GM19438 (cell line): ENCODE measurements around the gene TBC1D8.

Source experiments
- ATAC-seq: cut with Tn5 transposase; IDR thresholded peaks from one replicate; pipeline ENCODE4 v1.9.1; 2021; ENCODE audit warnings: low read depth; ENCODE audit not compliant: unreplicated experiment

TBC1D8 gene

DNA sequence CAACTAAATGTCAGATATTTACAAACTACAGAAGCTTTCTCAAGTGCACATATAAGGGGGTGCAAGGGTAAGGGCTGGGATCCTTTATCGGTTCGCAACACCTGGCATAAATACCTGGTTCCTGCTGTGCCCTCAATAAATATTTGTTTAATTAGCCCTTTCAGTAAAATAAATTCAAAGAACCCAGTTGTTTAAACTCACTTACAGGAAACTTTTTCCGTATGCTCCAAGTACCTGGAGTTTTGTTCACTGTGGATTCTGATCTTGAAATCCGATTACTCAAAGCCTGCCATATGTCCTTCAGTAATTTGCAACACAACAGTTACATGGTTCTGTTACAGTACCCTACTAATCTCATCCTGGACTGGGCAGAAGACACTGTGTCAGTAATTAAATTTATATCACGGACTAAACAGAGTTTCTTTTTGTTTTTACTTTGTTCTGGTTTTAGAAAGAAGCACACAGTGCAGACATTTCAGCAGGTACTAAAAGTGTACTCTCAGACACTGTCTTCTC lies 36.9 kb downstream of the TBC1D8 start:
- no peak for ATAC-seq

- ATAC-seq, result no peak
Observed at GRCh38 chr2:101113441-101114267, 37.5 kb downstream of the TBC1D8 start.

DNA sequence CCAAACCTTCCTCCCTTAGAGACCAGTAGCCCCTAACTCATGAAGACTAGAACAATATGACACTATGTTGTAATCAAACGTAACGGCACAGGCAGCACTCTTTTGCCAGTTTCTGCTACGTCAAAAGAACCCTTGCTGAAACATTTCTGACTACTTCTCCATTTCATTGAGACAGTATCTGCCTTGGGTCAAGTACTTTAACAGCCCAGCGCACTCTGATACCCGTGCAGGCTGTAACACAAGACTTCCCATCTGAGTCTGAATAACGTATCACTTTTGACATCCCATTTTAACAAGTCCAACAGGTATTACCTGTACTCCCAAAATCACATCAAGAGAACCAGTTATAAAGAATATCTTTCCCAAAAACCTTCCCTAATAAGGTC lies 38.4 kb downstream of the TBC1D8 start:
- ATAC-seq, result no peak

DNA sequence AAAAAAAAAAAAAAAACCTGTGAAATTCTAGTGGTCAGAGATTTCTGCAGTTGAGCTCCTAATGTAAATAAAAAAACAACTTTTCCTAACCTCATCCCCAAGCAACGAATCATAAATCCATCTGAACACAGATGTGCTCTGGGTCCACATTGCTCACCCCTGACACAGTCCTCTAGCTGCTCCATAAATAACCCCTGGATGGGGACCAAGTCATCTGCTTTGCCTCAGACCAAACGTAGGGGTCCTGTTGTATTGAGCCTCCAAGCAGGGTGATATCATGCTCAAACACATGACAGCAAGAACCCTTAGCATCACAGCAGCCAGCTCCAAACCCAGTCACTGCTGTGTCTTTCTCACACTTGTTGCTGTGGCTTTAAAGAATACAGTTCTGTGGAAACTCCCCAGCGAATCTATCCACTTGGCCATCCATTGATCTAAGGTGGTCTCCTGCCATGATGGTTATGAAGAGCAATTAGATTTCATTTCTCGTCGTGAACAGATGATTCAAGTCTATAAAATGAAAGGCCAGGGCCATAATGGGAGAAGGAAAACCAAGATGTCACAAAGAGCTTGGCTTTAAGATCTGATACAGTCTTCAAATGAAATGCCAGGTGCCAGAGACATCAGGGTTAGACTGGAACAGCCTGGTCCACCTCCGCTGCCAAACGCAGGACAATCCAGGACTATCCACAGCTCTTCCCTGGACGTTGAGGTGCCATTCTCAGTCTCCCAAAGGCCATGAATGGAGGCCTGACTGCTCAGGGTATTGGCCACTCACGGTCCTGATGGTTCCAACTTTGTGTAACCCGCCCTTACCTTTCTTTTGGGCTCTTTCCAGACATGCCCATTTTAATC lies 39.0 kb downstream of the TBC1D8 start:
- ATAC-seq, result no peak

DNA sequence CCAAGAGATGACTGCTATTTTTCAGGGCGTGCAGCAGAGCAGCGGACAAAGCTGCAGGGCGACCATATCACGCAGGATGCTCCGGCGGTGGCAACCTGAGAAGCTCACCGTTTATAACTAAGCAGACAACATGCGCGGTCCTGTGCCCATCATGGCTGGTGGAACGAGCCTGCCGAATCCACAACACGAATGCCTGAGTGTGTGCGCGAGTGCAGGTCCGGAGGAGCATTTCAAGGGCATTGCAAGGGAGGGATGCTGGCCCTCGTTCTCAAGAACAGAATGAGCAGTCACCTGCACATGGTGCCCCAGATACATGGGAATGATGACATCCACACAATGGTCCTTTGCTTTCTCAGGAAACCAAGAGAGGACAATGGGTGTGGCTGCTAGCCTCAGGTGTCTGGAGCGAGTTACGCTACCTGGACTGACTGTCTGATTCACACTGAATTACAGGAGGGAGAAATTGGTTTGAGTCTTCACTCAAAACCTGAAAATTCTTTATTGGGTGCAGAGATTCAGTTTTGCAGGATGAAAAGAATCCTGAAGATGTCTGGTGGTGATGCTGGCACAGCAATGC lies 39.8 kb downstream of the TBC1D8 start:
- no peak for ATAC-seq

DNA sequence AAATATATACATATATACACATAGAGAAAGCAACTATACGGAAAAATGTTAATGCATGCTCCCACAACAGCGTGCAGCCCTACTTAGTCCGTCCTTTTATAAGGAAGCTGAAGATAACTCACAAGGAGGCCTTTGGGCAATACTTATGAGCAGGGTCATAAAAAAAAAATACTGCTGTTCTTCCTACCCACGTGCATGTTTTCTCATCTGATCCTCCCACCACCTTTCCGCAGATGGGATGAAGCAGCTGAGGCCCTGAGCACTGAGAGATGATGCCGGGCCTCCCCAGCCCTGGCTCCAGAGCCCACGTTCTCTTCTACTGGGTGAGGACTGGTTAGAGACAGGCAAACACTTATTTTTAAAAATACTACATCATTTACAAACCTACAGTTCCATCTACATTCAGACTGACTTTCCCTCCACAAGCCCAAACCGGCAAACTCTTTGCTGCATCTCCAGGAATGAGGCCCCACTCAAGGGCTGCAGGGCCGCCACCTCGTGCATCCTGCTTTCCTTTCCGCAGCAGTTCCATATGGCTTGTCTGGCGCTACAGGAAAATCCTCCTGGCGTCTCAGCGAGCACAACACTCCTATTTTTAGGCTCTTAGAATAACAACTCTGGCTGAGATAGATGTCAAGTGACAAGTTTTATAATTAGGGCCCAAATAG lies 41.6 kb downstream of the TBC1D8 start:
- no peak for ATAC-seq

DNA sequence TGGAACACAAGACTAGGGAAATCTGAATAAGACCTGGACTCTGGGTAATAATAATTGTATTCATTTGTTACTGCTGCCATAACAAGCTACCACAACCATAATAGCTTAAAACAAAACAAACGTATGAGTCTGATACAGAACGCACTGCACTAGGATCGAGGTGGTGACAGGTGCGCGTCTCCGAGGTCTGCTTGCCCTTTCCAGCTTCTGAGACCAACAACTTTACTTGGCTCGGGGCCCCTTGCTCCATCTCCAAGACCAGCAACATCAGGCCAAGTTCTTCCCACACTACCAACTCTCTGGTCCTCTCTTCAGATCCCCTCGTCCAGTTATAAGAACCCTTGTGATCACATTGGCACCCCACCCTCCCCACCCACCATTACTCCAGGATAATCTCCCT lies 42.8 kb downstream of the TBC1D8 start:
- no peak for ATAC-seq

DNA sequence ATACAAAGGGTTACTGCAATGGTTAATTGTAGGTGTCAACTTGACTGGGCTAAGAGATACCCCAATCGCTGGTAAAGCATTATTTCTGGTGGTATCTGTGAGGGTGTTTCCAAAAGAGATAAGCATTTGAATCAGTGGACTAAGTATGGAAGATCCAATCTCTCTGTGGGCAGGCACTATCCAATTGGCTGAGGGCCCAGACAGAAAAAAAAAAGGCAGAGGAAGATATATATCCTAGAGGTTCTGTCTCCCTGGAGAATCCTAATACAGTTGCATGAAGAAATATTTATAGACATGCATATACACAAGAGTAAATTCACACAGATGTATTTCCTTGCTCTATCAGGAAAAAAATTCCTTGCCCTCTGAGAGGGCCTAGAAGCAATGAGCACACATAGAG lies 43.9 kb downstream of the TBC1D8 start:
- no peak for ATAC-seq

- no peak for ATAC-seq
Observed at GRCh38 chr2:101106453-101107181, 44.6 kb downstream of the TBC1D8 start.

DNA sequence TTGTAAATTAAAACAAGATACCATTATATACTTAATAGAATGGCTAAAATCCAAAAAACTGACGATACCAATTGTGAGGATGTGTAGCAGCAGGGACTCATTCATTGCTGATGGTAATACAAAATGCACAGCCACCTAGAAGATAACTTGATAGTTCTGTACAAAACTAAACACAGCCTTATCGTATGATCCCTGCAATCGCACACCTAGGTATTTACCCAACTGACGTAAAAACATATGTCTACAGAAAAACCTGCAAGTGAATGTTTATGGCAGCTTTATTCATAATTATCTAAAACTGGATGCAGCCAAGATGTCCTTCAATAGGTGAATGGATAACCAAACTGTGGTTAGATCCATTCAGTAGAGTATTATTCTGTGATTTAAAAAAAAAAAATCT lies 45.5 kb downstream of the TBC1D8 start:
- ATAC-seq, result no peak

GRCh38 chr2:101097638-101098037 lies 53.5 kb downstream of the TBC1D8 start:
- no peak for ATAC-seq

DNA sequence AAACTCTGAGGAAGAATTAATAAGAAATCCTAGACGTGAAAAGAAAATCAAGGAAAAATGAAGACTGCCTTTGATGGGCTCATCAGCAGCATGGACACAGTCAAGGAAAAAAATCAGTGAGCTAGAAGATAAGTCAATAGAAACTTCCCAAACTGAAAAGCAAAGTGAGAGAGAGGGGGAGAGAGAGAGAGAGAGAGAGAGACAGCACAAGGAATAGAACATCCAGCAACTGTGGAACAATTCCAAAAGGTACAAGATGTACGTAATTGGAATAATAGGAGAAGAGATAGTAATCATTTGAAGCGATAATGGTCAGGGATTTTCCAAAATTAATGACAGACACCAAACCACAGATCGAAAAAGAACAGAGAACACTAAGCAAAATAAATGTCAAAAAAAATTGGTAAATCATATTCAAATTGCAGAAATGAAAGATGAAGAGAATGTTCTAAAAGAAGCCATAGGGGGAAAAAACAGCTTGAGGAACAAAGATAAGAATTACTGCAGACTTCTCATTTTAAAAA lies 54.5 kb downstream of the TBC1D8 start:
- no peak for ATAC-seq

GRCh38 chr2:101094351-101094750 lies 56.8 kb downstream of the TBC1D8 start:
- ATAC-seq, result no peak

DNA sequence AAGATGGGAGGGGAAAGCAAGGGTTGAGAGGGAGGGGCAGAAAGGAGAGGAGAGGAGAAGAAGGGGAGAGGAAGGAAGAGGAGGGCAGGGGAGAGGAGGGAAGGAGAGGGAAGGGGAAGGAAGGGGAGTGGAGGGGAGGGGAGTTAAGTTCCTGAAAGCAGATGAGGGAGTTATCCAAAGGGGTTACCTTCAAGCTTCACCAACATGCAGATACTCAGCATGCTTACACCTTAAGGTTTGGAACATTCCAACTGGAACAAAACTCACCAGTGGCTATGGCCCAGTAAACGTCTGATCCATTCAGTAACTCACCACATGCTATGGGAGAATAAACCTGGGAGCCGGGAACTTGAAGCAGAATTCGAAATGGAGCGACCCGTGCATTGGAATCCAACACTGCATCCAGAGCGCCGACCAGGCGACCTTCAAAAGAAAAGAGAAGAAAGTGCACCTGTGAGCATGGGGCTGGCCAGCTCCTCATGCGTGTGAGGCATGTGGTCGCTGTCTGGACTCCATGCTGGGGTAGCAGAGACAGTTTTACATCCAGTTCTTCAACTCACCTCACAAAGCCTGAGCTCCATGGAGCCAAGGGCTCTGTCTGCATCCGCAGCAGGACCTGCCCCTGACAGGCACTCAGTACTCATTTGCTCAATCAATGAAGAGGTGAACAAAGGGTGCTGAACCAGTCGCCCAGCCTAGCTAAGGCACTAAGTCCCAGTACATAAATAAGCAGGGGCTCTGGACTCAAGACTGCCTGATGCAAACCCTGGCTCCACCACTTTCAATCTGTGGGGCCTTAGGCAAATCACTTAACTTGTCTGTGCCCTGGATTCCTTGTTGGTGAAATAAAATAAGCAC lies 61.0 kb downstream of the TBC1D8 start:
- ATAC-seq, result no peak

GRCh38 chr2:101089419-101089818 lies 61.8 kb downstream of the TBC1D8 start:
- ATAC-seq, result peak; percentile 89

DNA sequence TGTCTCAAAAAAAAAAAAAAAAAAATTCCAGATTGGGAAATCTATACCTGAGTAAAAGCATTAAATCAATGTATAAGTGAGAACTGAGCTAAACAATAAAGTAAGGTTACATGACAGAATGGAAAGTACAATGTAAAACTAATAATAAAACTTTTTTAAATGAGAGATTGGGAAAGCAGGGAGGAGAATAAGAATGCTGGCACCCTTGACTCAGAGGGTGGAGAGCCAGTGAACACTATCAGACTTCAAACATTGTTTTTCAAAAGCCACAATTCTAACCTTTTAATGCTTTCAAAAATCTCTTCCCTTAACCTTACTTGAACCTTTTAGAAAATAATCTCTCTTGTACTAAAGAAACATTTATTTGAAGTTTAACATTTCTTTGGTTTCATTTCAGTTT lies 63.5 kb downstream of the TBC1D8 start:
- no peak for ATAC-seq

DNA sequence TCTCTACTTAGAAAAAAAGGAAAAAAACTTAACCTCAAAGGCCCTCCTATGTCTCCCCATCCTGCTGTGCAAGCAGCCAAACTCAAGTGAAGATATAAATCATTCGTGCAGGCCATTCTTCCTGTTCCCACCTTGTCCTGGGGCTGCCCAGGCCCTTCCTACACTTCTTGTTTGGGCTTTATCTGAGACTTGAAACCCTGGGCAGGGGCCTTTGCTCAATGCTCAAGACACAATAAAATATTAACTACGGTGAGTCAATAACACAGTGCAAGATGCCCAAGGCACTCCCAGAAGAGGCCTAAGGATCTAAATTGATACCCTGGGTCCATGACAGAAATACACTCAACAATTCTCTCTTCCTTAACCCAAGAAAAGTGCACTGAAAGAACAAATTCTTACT lies 67.6 kb downstream of the TBC1D8 start:
- ATAC-seq, result no peak

DNA sequence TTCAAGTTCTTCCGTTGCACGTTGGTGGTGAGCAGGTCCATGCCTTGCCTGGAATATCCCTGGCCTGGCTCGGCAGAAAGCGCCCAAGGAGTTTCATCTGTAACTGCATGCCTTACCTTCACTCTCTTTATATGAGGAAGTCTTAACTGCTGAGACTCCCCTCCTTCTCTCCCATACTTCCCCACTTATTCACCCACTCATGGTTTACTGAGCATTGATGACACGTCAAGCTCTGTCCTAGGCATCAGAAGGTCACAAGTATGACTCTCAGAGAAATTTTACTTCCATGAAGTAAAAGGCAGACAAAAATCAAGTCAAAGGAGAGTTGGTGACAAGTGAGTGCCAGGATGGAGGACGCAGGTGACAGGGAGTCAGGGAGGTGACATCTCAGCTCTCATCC lies 68.2 kb downstream of the TBC1D8 start:
- no peak for ATAC-seq

DNA sequence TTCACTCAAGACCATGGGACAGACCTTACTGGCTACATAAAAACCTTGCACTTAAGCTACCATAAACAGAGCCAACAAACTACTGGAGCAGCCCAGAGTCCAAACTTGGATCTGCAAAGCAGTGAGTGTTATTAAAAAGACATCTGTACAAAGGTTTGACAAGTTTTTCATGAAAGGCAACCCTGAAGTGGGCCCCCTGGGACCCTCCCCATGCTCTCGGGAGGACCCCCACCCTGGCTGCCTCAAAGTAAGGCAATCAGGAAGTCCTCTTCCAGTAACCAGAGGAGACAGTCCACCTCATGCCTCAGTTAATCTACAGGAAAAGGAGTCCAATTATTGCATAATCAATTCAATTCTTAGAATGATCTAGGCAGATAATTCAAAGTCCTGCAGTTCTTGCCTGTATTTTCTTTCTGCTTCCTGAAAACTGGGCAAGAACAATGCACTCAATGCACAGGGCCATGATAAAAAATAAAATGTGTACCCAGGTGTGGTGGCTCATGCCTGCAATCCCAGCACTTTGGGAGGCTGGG lies 69.7 kb downstream of the TBC1D8 start:
- no peak for ATAC-seq
